Urinary bladder (tissue), 4 donors: Measurements from ENCODE around the gene EML5. TPM values are rescaled to one million over a fixed set of nuclear protein-coding genes. Genes with fewer than 3 reads are reported as not detected.

Source experiments
- DNase-seq: peaks from one replicate; pipeline ENCODE4 v3.0.0-alpha.2; 2015; ENCODE audit errors: extremely low spot score
- H3K27ac ChIP-seq: one replicate; pipeline ENCODE4 v1.5.1; 2013; ENCODE audit warnings: low read depth, mild to moderate bottlenecking, moderate library complexity
- H3K36me3 ChIP-seq: one replicate; pipeline ENCODE4 v1.6.1; 2013; ENCODE audit warnings: mild to moderate bottlenecking, moderate library complexity; ENCODE audit not compliant: insufficient read depth
- H3K4me1 ChIP-seq: one replicate; pipeline ENCODE4 v1.6.1; 2013; ENCODE audit warnings: mild to moderate bottlenecking, moderate library complexity; ENCODE audit not compliant: insufficient read depth
- H3K4me3 ChIP-seq: one replicate; pipeline ENCODE4 v1.5.1; 2013; ENCODE audit warnings: low read depth, low read length
- WGBS: extraction: QIAGEN DNeasy Blood & Tissue Kit; methylation state at CpG from one replicate; pipeline ENCODE4 v1.1.7; 2013; 5-methylcytosine and 5-hydroxymethylcytosine counted together
- polyA plus RNA-seq: library from polyadenylated mRNA; stranded (reverse); fragments of 200-250 nt; gene quantifications from one replicate; pipeline ENCODE4 v1.2.3, GENCODE V29; 2013
- total RNA-seq: library from RNA; depleted of rRNA; stranded (reverse); fragments of >200 nt; gene quantifications from one replicate; pipeline ENCODE4 v1.2.3, GENCODE V29; 2014
- donor health status: healthy with polysubstance abuse.
- donor health status: healthy.

Gene EML5
- 7.0 TPM for total RNA-seq
- 0.60 TPM for polyA plus RNA-seq

DNA sequence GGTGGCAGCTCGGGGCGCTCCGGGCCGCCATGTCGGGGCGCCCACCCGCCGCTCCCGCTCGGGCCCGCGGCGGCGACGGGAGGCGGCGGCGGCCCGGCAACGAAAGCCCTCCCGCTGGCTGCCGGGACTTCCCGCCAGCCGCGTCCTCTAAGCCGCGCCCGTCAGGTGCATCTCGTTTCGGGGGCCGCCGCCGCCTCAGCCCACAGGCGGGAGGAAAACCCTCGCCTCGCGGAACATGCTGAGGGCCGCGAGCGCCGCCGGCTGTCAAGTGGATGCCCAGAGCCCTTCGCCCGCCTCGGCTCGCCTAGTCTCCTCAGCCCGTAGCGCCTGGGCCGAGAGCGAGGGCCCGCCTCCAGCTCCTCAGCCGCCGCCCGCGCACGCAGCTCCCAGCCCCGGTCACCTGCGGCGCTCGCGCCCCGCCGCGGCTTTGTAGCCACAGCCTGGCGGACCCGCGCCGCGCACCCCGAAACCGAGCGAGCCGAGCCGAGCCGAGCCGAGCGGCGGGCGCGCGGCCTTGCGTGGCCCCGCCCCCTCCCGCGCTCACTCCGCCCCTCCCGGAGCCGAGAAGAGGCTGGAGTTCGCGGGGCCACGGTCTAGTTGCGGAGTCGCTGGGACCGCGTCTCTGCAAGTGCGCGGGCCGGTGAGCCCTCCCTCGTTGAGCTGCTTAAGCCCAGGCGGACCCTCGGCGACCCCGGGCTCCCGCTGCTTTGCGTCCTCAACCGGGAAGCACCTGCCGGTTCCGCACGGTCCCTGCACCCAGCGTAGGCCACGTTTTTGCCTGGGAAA, at the start of gene EML5:
Gene EML5, minus strand, starts transcription at position 481 of the 786 bp plus-strand sequence. Its CDS starts 450 bp downstream, at position 31.
- Histone ChIP-seq H3K4me1 (no peaks in the 10 kb centered on the region), H3K4me3 (peak within 1 kb of the TSS; percentile 57), H3K36me3 (no peaks in the 10 kb centered on the region), H3K27ac (no peak within 1 kb of the TSS)
- under 1% methylated on average over 111 of the region's 111 CpGs for WGBS
- peak; percentile 23 for DNase-seq

DNA sequence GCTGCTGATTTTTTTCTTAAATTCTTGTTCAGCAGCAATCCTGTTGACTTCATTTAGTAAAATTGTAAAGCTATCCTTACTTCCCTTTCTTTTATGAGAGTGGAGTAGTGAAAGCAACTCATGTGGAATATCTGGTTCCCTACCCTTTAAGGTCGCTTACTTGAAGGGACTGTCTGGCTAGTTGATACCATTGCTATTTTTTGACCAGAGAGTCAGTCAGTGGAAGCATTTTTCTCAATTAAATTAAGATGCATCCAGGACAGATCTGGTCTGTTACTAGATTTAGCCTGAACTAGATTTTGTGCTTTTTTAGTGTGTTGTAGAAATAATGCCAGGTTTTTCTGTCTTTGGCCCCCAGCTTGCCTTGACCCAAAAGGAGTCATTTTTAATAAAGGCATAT, 49.7 kb upstream of the EML5 start:
- no peaks in the 10 kb centered on the region for H3K36me3 ChIP-seq
- no peak overlapping the region for H3K4me3 ChIP-seq
- no peak overlapping the region for H3K27ac ChIP-seq
- no peak for DNase-seq
- H3K4me1 ChIP-seq: no peaks in the 10 kb centered on the region
- 80% methylated on average over 1 of the region's 1 CpG for WGBS

DNA sequence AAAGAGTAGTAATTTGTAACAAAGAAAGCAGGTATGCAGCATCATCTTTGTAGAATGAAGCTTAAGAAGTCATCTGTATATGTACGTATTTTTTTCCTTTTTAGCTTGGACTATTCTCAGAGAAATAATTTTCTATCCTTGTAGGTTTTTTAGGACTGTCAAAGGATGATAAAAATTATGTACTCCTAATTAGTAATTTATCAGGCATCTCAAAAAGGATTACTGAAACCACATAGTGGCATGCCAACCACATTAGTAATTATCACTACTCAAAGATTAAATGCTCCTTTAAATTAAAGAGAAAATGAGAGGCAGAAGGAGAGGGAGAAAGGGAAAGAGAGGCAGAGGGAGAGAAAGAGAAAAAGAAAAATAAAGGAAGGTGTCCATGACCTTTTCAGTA, 49.0 kb upstream of the EML5 start:
- Histone ChIP-seq H3K36me3 (no peaks in the 10 kb centered on the region), H3K27ac (no peak overlapping the region), H3K4me3 (no peak overlapping the region), H3K4me1 (no peaks in the 10 kb centered on the region)
- WGBS: 89% methylated on average over 1 of the region's 1 CpG
- no peak for DNase-seq

DNA sequence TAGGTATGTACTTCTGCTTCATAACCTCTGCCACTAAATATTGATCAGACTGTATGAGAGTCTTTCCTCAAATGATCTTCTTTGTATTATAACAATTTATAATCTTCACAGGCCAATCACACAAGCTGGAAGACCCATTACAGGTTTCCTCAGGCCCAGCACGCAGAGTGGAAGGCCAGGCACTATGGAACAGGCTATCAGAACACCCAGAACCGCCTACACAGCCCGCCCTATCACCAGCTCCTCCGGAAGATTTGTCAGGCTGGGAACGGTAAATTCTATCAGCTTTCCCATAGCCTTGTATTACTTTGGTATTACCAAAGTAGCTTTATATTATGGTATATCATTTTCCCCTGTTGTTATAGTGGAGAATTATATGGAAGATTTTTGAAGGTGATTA, 48.2 kb upstream of the EML5 start:
- no peak for DNase-seq
- Histone ChIP-seq H3K27ac (no peak overlapping the region), H3K4me3 (no peak overlapping the region), H3K36me3 (no peaks in the 10 kb centered on the region), H3K4me1 (no peaks in the 10 kb centered on the region)
- 94% methylated on average over 5 of the region's 5 CpGs for WGBS

DNA sequence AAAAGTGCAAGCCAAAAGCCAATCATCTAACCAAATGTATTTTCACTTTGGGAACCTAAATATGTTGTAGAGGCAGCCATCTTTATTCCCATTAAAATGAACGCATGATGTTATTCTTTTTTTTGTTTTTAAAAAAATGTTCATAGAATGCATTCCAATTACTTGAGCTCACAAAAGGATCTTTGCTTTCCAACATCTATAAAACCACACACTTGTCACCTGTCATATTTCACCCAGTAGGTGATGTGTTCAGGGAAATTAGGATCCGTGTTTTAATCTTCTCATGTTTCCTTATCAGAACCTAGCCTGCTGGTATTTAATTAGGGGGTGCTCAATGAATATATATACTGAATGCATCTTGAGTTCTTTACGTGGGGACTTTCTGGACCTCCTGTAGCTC, 45.3 kb upstream of the EML5 start:
- no peak overlapping the region for H3K4me3 ChIP-seq
- H3K36me3 ChIP-seq: no peaks in the 10 kb centered on the region
- H3K4me1 ChIP-seq: no peaks in the 10 kb centered on the region
- WGBS: 91% methylated on average over 3 of the region's 3 CpGs
- no peak overlapping the region for H3K27ac ChIP-seq
- no peak for DNase-seq

DNA sequence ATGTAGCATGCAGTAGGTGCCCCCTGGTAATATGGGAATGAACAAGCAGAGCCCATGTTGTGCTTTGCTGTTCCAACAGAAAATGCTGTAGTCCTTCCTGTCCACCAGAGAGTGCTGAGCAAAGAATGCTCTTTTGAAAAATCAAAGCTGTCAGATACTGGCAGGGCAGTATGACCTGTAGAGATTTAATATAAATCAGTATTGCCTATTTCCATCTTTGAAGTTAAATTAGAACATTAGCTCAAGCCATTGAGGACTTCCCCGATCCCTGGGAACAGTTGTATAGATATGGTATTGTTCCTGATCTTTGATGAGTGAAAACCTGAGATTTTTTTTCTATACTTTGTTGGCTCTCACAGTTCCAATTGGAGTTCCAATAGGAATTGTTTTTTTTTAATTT, 44.7 kb upstream of the EML5 start:
- Histone ChIP-seq H3K27ac (no peak overlapping the region), H3K4me1 (no peaks in the 10 kb centered on the region)

DNA sequence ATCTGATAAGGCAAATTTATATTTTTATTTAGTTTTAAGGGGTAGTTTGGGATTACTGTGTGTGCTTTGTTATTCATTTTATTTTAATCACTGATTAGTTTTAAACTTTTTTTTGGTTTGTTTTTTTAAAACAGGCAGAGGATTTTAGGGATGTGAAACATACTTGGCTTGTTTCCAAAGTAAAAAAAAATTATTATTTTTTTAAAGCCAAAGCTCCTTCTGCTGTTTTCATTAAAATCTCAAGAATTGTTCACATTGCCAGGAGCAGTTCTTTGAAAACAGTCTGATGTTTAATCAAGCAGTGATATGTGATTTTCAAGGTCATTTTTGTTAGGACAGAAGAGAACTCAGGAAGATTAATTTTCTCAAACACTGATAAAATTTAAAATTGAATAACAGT, 42.9 kb upstream of the EML5 start:
- Histone ChIP-seq H3K4me3 (no peak overlapping the region), H3K4me1 (no peaks in the 10 kb centered on the region), H3K27ac (no peak overlapping the region), H3K36me3 (peaks cover 1% of the 10 kb centered on the region)
- DNase-seq: no peak

More for the DNA sequence above, 44.7 kb upstream of the EML5 start:
- 99% methylated on average over 1 of the region's 1 CpG for WGBS
- no peak for DNase-seq
- no peak overlapping the region for H3K4me3 ChIP-seq
- no peaks in the 10 kb centered on the region for H3K36me3 ChIP-seq

DNA sequence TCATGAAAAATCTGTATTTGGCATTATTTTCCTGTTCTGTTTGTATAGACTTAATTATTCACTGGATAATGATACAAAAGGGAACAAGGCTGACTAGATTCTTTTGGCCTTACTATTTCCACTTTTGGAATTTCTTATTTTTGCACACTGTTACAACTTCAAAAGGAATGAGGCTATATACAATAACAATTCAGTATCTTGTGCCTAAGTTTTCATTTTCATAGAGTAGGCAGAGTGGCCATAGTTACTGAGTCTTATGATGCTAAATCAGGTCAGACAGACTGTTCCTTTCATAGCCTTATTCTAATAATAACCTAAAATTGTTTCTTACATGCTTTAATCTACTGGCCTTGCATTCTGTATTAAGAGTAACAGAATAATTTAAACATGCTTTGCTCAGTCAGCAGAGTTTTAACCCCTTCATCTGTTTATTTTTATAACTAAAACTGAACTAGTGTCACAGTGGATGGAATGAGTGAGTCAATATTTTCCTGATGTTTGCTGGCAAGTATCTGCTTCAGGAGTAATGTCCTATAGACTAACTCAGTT, 42.2 kb upstream of the EML5 start:
- no peak overlapping the region for H3K27ac ChIP-seq
- H3K4me1 ChIP-seq: no peaks in the 10 kb centered on the region
- no peak for DNase-seq
- peaks cover 1% of the 10 kb centered on the region for H3K36me3 ChIP-seq
- no peak overlapping the region for H3K4me3 ChIP-seq

DNA sequence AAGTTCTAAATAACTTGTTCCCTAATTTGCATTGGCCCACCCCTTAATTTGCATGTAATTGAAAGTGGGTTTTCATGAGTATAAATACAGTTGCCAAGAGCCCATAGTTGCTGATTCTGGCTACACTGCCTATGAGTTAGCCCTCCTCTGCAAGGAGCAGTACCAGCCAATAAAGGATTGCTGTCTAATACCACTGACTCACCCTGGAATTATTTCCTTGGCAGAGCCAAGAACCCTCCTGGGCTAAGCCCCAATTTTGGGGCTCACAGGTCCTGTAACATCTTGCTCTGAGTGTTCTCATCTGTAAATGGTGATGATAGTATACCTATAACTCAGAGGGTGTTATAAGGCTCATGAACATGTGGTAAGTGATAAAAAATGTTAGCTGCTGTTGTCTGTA, 38.5 kb upstream of the EML5 start:
- Histone ChIP-seq H3K4me3 (no peak overlapping the region), H3K4me1 (peaks cover 2% of the 10 kb centered on the region), H3K36me3 (peaks cover 1% of the 10 kb centered on the region), H3K27ac (no peak overlapping the region)
- no peak for DNase-seq

DNA sequence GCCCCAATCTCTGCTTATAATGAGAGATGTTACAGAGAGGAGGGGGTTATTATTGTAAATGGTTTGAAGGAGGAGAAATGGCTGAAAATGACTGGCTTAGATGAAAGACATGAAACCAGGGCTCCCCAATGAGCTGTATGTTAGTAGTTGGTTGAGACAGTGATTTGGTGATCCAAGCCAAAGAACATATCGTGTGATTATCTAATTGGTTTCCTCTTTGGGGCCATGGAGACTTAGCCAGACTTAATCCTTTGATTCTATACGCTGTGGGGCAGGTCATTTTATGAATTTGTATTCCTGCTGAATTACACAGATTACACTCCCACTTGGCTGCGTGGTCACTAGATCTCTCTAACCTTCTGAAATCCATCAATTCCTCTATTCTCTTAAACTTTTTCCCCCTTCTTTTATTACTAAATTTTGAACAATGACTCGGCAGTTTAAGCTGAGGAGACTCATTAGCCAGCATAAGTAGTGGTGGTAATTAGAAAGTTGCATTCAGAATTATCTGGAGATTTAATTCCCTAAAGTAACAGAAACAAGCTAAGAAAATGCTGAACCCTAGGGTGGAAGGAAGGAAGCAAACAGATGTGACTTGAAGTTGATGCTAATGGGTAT, 37.0 kb upstream of the EML5 start:
- peaks cover 2% of the 10 kb centered on the region for H3K4me1 ChIP-seq
- peak overlapping the region; percentile 2 for H3K27ac ChIP-seq
- WGBS: 75% methylated on average over 4 of the region's 4 CpGs

DNA sequence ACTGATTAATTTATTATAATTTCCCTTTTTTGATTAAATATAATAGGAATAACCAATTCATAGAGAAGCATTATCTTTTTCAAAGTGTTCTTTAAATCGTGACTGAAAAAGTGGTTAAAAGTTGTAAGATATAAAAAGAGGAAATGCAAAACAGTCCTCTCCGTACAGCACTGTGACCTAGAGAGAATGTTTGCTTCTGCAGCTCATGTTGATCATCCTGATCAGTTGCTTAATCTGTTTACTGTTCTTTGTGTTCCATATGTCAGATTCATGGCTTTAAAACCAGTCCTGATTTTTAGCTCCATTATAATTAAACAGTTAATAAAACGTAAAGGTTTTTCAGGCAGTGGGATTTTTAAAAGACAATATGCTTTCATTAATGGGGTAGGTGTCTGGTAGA, 36.4 kb upstream of the EML5 start:
- Histone ChIP-seq H3K36me3 (peaks cover 1% of the 10 kb centered on the region), H3K27ac (no peak overlapping the region), H3K4me1 (peaks cover 2% of the 10 kb centered on the region), H3K4me3 (no peak overlapping the region)
- no peak for DNase-seq
- 48% methylated on average over 3 of the region's 3 CpGs for WGBS

More for the DNA sequence above, 37.0 kb upstream of the EML5 start:
- DNase-seq: no peak
- H3K36me3 ChIP-seq: peaks cover 1% of the 10 kb centered on the region
- H3K4me3 ChIP-seq: no peak overlapping the region

DNA sequence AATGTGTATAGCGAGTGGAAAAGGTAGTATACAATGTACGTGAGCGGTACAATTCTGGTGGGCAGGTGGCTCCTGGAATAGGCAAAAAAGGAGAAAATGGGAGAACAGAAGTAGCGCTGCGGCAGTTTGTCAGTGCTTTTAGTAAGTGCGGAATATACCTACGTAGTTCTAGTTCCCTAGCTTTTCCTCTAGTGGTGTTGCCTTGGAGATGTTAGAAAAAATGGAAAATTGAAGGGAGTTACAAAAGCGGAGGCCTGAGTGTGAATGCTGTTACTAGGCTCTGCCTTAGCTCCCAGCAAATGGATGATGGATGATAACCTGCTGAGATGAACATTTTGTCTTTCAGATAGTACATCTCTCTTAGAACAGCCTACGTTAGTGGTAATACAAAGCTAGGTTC, 32.8 kb upstream of the EML5 start:
- no peak for DNase-seq
- Histone ChIP-seq H3K4me3 (no peak overlapping the region), H3K27ac (no peak overlapping the region), H3K36me3 (no peaks in the 10 kb centered on the region), H3K4me1 (peaks cover 2% of the 10 kb centered on the region)
- 96% methylated on average over 9 of the region's 9 CpGs for WGBS

DNA sequence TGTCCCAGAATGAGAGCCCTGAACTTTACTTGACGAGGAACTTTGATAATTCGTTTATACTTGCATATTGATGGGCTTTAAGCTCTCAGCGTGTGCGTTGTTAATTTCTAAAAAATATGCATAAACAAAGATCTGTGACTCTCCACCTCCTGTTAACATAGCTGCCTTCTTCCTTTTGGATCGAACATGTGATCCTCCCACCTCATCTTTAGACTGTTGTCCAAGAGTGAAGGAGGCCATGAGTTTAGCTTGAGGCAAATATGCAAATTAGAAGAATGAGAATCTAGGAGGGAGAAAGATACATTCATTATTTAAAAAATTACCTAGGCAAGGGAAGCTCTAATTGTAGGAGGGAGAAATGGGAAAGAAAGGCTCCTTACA, 32.3 kb upstream of the EML5 start:
- Histone ChIP-seq H3K4me1 (peaks cover 2% of the 10 kb centered on the region), H3K4me3 (peak overlapping the region; percentile 71), H3K27ac (peak overlapping the region; percentile 31), H3K36me3 (no peaks in the 10 kb centered on the region)
- DNase-seq: no peak
- WGBS: 3% methylated on average over 5 of the region's 5 CpGs

DNA sequence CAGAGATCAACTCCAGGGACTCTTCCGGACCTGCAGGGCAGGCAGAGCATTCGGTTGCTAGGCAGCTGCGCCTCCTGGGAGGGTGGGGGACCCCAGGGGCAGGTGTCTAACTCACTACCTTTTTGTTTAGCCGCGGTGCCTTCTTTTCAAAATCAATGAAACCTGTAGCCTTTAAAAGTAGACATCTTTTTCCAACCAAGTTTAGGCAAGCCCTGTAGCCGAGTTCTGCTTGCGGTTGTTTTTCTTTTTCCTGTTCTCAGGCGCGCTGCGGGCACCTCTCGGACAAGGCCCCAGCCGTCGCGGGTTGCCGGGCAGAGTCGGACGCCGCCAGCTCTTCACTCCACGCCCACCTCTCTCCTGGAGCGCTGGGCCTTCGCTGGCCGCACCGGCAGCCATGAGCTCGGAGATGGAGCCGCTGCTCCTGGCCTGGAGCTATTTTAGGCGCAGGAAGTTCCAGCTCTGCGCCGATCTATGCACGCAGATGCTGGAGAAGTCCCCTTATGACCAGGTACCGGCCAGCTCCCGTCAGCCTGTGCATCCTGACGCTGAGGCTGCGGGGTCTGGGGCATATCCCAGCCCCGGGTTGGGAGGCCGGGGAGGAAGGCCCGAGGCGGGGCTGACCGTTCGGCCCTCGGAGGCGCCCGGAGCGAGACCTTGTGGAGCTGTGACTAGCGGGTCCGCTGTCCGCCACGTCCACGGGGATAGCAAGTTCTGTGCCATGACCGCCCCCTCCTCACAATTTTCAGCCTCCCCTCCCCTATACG, 31.7 kb upstream of the EML5 start, which contains the start of gene TTC8:
Gene TTC8, plus strand, starts transcription at position 338 of the 764 bp plus-strand sequence. Its CDS starts 57 bp downstream, at position 395.
- peak within 1 kb of the TSS; percentile 78 for H3K27ac ChIP-seq
- H3K36me3 ChIP-seq: no peaks in the 10 kb centered on the region
- WGBS: under 1% methylated on average over 50 of the region's 50 CpGs
- no peaks in the 10 kb centered on the region for H3K4me1 ChIP-seq
- DNase-seq: peak; percentile 85
- H3K4me3 ChIP-seq: peak within 1 kb of the TSS; percentile 71
